ENCODE measurements around the gene C19orf73.

C19orf73 gene

DNA sequence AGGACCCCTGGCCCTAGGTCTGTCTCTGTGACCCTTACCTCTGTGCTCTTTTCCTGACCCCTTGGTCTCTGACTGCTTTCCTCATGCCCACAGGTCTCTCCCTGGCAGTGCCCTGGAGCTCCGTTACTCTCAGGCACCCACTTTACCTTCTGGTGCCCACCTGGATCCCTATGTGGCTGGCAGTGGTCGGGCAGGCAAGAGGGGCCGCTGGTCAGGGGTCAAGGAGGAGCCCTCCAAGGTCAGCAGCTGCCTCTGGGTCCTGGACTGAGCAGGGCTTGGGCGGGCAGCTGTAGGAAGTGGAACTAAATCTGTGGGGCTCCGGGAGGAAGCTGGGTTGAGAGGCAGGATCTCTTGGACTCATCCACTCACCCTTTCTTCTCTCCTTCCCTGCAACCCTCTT, 16.7 kb upstream of the C19orf73 start (continued):
- TF ChIP-seq TSHZ2 (CRISPR knock-in tag; IDR thresholded peaks at IDR 0.05), result no peak
- no peak for TF ChIP-seq GLIS3 (CRISPR knock-in tag; IDR thresholded peaks at IDR 0.05)
- TF ChIP-seq ISL1 (CRISPR knock-in tag; IDR thresholded peaks at IDR 0.05), result no peak
- TF ChIP-seq PPARA (CRISPR knock-in tag; IDR thresholded peaks at IDR 0.05; ENCODE audit: borderline replicate concordance), result no peak
- no peak for TF ChIP-seq ZC3H10 (CRISPR knock-in tag; IDR thresholded peaks at IDR 0.05)
- no peak for TF ChIP-seq RARB (CRISPR knock-in tag; IDR thresholded peaks at IDR 0.05)
- TF ChIP-seq, protein P1, sequence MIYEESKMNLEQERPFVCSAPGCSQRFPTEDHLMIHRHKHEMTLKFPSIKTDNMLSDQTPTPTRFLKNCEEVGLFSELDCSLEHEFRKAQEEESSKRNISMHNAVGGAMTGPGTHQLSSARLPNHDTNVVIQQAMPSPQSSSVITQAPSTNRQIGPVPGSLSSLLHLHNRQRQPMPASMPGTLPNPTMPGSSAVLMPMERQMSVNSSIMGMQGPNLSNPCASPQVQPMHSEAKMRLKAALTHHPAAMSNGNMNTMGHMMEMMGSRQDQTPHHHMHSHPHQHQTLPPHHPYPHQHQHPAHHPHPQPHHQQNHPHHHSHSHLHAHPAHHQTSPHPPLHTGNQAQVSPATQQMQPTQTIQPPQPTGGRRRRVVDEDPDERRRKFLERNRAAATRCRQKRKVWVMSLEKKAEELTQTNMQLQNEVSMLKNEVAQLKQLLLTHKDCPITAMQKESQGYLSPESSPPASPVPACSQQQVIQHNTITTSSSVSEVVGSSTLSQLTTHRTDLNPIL (CRISPR knock-in tag; IDR thresholded peaks at IDR 0.05; ENCODE audit: low read depth), result no peak
- TF ChIP-seq BACH2 (CRISPR knock-in tag; IDR thresholded peaks at IDR 0.05; ENCODE audit: borderline replicate concordance), result no peak
- no peak for TF ChIP-seq SNAI2 (CRISPR knock-in tag; IDR thresholded peaks at IDR 0.05)
- no peak for TF ChIP-seq CSDC2 (CRISPR knock-in tag; IDR thresholded peaks at IDR 0.05)
- TF ChIP-seq, protein P2, sequence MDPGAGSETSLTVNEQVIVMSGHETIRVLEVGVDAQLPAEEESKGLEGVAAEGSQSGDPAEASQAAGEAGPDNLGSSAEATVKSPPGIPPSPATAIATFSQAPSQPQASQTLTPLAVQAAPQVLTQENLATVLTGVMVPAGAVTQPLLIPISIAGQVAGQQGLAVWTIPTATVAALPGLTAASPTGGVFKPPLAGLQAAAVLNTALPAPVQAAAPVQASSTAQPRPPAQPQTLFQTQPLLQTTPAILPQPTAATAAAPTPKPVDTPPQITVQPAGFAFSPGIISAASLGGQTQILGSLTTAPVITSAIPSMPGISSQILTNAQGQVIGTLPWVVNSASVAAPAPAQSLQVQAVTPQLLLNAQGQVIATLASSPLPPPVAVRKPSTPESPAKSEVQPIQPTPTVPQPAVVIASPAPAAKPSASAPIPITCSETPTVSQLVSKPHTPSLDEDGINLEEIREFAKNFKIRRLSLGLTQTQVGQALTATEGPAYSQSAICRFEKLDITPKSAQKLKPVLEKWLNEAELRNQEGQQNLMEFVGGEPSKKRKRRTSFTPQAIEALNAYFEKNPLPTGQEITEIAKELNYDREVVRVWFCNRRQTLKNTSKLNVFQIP (CRISPR knock-in tag; IDR thresholded peaks at IDR 0.05; ENCODE audit: borderline replicate concordance, low read depth), result no peak

DNA sequence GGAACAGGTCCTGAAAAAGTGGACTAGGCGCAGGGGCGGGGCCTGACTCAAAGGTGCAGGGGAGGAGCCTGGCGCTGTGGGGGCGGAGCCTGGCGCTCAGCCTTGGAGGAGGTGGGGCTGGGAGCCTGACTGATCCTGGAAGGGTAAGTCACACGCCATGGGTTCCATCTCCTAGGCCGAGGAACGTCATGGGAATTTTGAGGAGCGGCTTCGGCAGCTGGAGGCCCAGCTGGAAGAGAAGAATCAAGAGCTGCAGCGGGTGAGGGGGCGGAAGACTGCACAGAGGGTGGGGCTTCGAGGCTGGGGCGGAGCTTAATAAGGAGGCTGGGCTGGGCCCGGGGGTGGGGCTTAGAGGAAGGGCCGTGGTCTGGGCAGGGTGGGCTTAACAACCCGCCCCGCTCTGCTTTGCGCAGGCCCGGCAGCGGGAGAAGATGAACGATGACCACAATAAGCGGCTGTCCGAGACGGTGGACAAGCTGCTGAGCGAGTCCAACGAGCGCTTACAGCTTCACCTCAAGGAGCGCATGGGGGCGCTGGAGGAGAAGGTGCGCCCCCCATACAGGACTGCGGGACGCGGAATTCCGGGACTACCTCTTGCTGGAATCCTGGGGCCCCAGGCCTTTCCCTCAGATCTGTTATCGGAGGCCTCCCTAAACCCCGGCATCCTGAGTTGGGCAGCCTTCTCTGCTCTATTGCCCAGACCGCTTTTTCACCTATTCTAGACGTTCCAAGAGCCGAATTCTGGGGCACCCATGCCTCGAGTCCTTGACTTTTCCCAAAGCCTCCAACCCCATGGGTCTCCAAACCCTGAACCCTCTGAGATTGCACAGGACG, 14.9 kb upstream of the C19orf73 start:
- ATAC-seq, result no peak
- TF ChIP-seq ARNTL (CRISPR knock-in tag; IDR thresholded peaks at IDR 0.05; ENCODE audit: borderline replicate concordance, low read depth) (no peak), BACH2 (CRISPR knock-in tag; IDR thresholded peaks at IDR 0.05; ENCODE audit: borderline replicate concordance) (no peak), ZNF70 (CRISPR knock-in tag; IDR thresholded peaks at IDR 0.05) (no peak), GLIS3 (CRISPR knock-in tag; IDR thresholded peaks at IDR 0.05) (no peak), ESRRG (CRISPR knock-in tag; IDR thresholded peaks at IDR 0.05) (no peak), PPARA (CRISPR knock-in tag; IDR thresholded peaks at IDR 0.05; ENCODE audit: borderline replicate concordance) (no peak), ZNF8 (CRISPR knock-in tag; IDR thresholded peaks at IDR 0.05) (no peak)

GRCh38 chr19:49132974-49133609, 14.1 kb upstream of the C19orf73 start:
- TF ChIP-seq SNAI2 (CRISPR knock-in tag; IDR thresholded peaks at IDR 0.05), result no peak
- TF ChIP-seq ZNF565 (CRISPR knock-in tag; conservative IDR thresholded peaks at IDR 0.05; ENCODE audit: low read depth), result no peak
- no peak for TF ChIP-seq TCF4 (CRISPR knock-in tag; IDR thresholded peaks at IDR 0.05; ENCODE audit: borderline replicate concordance)
- no peak for TF ChIP-seq PPARA (CRISPR knock-in tag; IDR thresholded peaks at IDR 0.05; ENCODE audit: borderline replicate concordance)
- TF ChIP-seq TOX (CRISPR knock-in tag; IDR thresholded peaks at IDR 0.05; ENCODE audit: borderline replicate concordance), result no peak
- TF ChIP-seq OSR1 (CRISPR knock-in tag; IDR thresholded peaks at IDR 0.05), result no peak
- no peak for TF ChIP-seq ZFP3 (CRISPR knock-in tag; IDR thresholded peaks at IDR 0.05)
- no peak for TF ChIP-seq ZFP30 (CRISPR knock-in tag; IDR thresholded peaks at IDR 0.05)
- TF ChIP-seq TSHZ2 (CRISPR knock-in tag; IDR thresholded peaks at IDR 0.05), result no peak
- TF ChIP-seq ARNTL (CRISPR knock-in tag; IDR thresholded peaks at IDR 0.05; ENCODE audit: borderline replicate concordance, low read depth), result no peak
- TF ChIP-seq CSDC2 (CRISPR knock-in tag; IDR thresholded peaks at IDR 0.05), result no peak
- no peak for TF ChIP-seq PATZ1 (CRISPR knock-in tag; IDR thresholded peaks at IDR 0.05; ENCODE audit: borderline replicate concordance)
- no peak for TF ChIP-seq ISL1 (CRISPR knock-in tag; IDR thresholded peaks at IDR 0.05)
- TF ChIP-seq ZC3H10 (CRISPR knock-in tag; IDR thresholded peaks at IDR 0.05), result no peak
- TF ChIP-seq RARB (CRISPR knock-in tag; IDR thresholded peaks at IDR 0.05), result no peak
- no peak for TF ChIP-seq ESRRG (CRISPR knock-in tag; IDR thresholded peaks at IDR 0.05)
- TF ChIP-seq CSRNP3 (CRISPR knock-in tag; IDR thresholded peaks at IDR 0.05), result no peak
- TF ChIP-seq ZNF70 (CRISPR knock-in tag; IDR thresholded peaks at IDR 0.05), result no peak
- TF ChIP-seq GLIS3 (CRISPR knock-in tag; IDR thresholded peaks at IDR 0.05), result no peak
- TF ChIP-seq ZNF8 (CRISPR knock-in tag; IDR thresholded peaks at IDR 0.05), result no peak
- ATAC-seq, result no peak
